Limb (tissue), 2 donors: ENCODE data around the gene KMT5B.

ENCODE experiments used
- DNase-seq, 2 donors: peaks; one replicate each; pipeline ENCODE4 v3.0.0-alpha.2; 2016; ENCODE audit errors: extremely low spot score in 2 of 2

KMT5B gene

DNA sequence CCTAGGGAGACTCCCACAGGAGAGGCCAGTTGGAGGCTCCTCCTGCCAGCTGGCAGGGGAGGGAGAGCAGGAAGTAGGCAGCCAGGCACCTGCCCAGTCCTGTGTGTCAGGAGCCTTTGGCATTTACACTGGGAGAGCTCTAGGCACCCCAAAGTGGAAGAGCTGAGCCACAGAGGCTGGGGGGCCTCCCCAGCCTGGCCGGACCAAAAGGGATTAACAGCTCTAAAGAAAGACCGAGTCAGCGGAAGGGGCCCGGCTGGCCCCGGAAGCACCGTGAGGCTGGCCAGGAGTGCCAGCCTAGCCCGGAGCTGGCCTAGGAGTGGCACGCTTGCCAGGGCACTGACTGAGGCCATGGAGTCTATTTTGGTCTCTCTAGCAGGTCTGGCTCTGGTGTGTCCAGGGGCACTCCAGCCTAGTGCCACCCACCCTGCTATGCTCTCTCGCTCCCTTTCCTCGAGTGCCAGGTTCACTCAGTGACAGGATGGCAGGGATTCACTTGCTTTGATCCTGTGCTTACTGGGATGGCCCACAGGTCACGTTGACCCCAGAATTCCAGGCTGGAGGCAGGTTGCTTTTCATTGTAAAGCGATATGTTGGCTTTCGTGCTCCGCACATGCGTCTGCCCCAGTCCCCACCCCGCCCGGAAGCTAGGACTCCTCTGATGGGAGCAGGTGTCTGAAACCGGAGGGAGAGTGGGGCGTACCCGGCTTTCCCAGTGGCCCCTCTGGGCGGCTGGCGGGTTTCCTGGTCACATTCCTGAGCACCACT is 3.3 kb upstream of the KMT5B start:
- DNase-seq, result no peak

DNA sequence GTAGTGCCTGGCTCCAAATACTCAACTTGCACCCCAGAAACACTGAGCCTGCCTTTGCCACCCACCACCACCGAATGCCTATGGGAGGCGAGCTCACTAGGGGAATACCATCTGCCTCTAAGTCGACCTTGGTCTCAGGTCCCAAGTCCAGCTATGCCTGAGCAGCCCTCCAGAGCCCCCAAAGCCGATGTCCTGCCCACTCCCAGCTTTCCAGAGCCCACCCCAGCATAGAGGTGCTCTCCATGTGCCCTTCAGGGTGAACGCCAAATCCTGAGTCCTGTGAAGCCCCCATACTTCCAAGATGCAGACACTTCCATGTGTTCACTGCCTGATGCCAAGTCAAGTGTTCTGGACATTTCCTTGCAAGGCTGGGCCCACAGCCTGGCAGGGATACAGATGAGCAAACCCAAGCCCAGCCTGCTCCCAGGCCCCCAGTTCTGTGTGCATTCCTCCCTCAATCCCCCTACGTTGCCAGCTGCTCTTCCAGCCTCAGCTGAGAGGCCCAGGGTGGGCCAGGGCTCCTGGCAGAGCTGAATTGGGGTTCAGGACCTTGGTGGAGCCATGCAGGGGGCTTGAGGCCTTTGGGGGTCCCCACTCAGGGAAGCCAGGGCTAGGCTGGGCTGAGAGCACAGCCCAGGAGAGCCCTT is 2.6 kb upstream of the KMT5B start:
- DNase-seq, result no peak

DNA sequence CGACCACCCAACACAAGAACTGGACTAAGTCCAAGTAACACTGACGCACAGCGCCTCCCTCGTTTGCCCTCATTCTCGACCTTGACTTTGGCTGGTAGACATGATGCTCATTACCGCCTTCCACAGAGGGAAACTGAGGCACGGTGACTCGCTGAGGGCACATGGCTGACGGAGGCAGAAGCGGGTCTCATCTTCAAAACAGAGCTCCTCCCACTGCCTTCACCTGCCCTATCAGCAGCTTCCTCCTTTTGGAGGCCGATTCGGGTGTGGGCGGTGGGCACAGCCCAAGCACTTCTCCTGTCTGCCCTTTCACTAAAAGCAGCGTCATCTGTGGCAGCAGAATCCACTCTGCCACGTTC is 2.0 kb upstream of the KMT5B start:
- DNase-seq, result no peak

DNA sequence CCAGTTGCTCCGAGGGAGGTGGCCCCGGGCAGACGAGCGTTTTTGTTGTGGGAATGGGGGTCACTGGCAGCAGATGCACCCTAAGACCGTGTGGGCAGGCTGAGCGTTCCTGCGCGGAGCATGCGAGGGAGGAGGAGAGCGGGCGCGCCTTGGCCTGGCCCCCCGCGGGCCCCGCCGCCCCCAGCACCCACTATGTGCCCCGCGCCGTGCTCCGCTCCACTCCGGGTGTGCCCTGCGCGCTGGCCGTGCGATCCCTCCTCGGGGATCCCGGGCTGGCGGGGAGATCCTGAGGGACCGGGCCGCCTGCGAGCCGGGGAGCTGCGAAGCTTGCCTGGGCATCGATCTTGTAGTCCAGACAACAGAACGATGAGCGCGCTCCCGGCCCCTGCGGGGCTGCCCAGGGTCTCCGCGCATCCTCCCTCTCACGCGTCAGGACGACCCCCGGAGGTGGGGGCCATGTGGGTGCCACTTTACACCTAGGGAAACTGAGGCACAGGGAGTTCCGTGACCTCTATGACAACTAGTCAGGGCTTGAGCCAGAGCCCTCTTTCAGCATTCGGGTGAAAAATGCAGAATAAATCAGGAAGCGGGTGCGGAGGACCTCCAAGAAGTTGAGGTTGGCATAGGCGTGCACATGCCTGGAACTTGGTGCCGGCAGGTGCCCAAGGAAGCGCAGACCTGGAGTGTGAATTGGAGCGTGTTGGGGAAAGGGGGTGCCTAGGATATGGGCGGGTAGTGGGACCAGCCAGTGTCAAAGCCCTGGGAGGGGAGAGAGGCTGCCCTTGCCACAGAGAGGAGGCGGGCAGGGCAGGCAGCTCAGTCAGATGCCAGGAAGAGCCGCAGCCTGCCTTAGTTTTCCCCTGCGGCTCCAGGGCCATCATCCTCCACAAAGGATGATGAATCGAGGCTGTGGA is 1.3 kb upstream of the KMT5B start:
- DNase-seq, result peak in 1 of 2 donors; percentile 68

DNA sequence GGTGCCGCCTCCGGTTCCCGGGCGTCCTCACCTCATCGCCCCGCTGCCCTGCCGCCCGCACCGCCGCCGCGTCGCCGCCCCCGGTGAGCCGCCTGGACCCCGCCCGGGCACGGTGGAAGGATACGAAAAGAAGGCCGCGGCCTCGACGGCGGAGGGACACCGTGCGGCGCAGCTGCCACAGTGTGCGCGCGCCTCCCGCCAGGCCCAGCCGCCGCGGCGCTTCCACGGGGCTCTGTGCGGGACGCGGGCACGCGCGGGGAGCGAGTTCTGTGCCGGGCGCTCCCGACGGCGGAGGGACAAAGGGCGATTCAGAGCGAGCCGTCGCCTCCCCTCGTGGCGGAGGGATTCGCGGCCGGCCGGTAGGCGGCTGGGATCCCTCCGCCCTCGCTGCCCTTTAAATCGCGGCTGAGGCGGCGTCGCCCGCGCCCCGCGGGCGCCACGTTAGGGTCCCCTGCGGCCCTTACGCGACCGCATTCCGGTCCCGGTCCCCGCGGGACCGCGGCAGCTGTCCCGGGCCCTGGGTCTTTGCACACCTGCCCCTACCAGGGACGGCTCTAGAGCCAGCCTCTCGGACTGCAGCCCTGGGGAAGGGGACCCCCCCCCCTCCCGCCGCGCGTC is 568 bp upstream of the KMT5B start:
- DNase-seq, result peak; percentile 92 to 95

DNA sequence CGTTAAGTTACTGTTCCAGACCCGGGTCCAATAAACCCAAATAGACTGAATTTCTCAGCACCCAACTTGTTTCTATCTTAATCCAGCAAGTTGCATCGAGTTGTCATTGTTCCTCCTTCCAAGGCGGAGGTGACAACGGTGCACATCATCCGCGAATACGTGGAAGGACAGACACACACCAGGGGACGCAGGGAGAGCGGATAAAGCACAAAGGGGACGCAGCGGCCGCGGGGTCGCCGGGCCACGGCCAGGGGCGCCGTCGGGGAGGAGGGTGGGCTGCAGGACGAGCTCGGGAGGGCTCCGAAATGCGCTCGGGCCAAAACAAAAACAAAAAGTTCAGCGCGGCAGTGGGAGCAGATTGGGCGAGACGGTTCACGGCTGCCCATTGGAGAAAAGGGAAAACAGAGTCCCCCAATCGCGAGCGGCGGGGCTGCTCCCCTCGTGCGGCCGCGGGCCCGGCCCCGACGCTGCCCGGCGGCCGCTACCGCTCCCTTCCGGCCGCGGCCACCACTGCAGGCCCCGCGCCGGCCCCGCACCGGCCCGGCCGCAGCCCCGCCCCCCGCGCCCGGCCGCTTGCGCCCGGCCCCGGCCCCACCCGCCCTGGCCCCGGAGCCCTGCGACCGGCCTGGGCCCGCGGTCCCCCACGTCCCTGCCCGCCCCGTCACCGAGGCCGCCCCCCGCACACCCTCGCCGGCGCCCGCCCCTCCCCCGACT is 518 bp downstream of the KMT5B start:
- DNase-seq, result peak; percentile 76 to 81

DNA sequence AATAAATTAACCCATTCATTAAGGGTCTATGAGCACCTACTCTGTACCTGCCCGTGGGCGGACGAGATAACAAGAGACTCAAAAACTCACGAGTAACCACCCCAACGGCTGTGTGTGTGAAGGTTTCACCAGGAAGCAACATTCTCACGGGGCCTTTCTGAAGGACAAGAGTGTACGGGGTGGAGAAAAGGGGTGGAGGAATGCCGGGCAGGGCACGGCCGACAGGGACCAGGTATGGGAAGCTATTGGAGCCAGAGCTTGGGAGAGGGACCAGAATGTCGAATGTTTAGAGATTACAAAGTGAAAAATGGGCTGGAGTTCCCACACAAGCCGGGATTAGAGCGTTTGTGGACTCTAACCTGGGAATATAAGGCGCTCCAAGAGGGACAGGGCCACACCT is 1.6 kb downstream of the KMT5B start:
- no peak for DNase-seq

DNA sequence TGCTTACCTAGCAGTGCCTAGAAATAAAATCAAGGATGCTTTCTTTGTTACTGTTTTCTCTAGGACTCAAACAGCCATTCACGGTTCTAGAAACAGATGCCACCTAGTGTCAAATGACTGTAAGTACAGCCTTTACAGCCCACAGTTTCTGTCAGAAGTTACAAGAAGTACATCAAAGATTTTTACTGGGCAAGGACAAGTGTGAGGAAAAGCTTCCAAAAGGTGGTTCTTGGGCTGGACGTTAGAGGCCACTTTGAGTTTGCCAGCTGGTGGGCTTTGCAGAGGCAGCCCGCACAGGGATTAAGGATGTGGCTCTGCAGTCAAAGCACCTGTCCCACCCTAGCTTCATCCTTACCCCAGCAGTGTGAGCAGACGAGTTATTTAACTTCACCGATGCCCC is 6.9 kb downstream of the KMT5B start:
- peak in 1 of 2 donors; percentile 68 for DNase-seq

DNA sequence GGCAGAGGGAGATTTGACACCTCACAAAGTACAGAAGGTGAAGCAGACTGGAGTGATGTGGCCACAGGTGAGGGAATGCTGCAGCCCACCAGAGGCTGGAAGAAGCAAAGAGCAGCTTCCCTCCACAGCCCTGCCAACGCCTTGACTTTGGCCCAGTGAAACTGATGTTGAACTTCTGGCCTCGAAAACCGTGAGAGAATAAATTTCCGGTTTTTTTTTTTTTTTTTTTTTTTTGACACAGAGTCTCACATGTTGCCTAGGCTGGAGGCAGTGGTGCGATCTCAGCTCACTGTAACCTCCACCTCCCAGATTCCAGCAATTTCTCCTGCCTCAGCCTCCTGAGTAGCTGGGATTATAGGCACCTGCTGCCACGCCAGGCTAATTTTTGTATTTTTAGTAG is 8.7 kb downstream of the KMT5B start:
- DNase-seq, result no peak

DNA sequence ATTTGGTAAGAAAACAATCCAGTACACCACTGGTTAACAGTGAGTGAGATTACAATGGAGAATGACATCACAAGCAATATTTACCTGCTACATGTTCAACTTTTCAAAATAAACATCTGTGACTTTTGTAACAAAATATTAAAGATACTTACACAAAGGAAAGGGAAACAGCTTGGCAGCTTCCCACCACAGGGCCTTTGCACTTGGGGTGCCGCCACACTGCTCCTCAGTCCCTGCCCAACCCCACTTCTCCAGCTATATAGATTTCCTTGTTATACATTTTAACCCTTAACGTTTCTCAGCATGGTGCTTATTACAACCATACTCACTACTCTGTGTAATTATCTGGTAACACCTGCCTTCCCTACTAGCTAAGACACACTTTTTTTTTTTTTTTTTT is 10.9 kb downstream of the KMT5B start:
- no peak for DNase-seq

DNA sequence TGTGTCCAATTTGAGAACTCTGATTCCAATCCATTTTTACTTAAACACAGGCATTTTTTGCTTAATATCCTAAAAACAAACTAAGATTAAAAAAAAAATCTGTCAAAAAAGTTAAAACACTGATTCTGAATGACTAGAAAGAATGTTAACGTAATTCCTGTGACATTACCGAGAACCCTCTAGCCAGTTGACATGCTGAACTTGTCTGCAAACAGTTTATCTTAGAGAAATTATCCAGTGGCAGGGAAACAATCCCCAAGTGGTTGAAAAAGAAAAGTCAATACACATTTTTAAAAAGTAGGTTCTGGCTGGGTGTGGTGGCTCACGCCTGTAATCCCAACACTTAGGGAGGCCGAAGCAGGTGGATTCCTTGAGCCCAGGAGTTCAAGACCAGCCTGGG is 11.6 kb downstream of the KMT5B start:
- no peak for DNase-seq

DNA sequence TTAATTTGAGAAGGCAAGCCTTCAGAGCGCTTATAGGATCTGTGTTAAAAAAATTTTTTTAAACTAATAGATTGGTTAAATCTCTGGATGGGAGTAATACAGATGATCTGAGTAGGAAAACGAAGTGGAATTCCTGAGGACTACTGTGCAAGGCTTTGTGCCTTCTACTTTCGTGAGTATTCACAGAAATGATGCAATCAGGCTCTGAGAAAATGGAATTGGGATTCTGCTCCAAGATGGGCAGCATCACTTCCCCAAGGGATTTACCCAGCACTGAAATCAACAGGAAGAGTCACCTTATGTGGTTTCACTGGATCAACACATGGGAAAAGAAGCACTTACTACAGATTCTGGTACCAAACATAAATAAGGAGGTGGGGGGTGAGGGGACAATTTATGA is 12.5 kb downstream of the KMT5B start:
- no peak for DNase-seq

DNA sequence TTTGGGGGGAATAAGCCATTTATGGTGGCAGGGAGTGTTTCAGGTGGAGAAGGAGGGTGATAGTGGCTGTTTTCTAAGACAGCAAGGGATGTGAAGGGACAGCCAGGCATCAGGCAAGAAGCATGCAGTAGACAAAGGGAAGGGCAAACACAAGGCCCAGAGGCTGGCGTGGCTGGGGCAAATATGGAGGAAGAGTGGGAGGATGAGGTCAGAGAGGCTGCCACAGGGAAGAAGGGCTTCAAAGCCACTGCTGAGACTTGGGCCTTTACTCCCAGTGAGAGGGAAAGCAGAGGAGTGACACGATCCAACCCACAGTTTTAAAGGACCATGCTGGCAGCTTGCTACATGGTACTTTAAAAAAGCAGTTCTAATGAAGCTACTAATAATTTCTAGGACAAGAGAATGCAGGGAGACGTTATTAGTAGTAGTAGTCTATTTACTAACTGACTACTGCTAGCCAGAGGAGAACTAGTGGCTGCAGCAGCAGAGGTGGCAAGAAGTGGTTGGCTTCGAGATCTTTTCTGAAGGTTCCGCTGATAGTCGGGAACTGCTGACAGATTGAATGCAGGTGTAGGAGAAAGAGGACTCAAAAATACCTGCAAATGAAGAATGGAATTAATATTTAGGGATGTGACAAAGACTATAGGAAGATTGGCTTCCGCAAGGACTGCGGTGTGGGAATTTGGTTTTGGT is 13.7 kb downstream of the KMT5B start:
- no peak for DNase-seq

DNA sequence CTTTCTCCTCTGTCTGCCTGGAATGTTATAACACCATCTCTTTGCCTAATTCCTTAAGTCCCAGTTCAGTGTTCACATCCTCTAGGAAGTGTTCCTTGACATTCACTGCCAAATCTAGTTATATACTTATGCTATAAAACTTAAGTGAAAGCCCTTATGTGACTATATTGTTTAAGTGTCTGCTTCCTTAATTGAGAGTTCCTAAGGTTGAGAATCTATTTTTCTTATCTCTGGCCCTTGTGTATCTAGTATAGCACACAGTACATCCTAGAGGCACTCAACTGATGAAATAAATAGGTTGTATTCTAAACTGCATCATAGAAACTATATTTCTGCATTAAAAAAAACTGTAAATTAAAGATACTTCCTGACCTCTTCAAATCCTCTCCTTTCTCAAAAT is 16.9 kb downstream of the KMT5B start:
- DNase-seq, result no peak

DNA sequence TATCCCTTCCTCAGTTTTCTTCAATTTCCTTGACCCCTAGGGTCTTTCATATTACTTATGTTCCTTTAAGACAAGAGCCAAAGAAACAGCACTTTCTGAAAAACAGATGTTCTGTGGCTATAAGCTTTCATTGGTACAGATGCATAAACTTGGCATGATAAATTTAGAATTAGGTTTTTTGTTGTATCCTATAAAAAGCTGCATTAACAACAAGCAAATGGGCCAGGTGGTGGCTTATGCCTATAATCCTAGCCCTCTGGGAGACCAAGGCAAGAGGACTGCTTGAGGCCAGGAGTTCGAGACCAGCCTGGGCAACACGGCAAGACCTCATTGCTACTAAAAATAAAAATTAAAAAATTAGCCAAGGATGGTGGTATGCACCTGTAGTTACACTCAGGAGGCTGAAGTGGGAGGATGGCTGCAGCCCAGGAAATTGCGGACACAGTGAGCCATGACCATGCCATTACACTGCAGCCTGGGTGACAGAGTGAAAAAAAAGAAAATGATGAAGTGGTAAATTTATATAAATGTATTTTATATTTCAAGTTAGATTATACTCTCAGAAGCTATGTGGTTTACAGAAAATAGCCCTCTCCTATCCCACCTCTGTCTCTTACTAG is 18.3 kb downstream of the KMT5B start:
- no peak for DNase-seq

DNA sequence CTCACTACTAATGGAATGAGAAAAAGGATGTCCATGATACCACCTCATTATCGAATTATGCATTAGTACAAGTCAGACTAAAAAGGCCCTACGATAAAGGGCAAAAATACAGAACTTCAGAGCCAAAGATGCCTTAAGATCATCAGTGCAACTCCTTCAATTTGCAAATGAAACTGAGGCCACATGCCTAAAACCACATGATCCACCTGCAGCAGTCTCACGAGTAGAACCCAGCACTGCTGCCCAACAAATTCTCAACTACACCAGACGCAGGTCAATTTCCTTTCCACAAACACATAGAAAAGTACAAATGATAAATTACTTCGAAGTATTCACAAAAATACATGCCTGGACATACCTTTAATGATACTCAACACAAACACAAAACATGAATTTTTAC is 20.1 kb downstream of the KMT5B start:
- no peak for DNase-seq

DNA sequence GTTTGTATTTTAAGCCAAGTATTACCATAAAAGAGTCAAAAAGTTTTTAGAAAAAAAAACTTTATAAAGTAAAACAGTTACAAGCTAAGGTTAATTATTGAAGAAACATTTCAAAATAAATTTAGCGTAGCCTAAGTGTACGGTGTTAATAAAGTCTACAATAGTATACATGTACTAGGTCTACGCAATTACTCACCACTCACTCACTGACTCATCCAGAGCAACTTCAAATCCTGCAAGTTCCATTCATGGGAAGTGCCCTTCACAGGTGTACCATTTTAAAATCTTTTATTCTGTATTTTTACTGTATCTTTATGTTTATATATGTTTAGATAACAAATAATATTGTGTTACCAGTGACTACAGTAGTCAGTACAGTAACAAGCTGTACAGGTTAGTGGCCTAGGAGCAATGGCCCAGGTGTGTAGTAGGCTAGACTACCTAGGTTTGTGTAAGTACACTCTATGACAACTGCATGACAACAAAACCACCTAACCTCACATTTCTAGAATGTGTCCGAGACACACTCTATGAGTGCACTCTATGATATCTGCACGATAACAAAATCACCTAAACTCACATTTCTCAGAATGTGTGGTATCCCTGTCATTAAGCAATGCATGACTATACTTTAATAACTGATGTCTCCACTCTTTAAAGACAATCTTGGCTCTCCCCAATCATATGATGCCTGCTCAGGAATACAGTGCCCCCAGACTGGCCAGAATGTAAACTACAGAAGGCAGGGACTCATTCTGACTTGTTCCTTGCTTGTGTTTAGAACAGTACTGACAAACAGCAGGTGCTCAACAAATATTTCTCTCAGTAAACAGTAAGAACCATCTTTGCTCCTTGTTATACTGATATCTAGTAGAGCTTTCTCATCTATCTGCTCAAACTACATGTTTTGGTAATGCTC is 21.2 kb downstream of the KMT5B start:
- DNase-seq, result no peak

DNA sequence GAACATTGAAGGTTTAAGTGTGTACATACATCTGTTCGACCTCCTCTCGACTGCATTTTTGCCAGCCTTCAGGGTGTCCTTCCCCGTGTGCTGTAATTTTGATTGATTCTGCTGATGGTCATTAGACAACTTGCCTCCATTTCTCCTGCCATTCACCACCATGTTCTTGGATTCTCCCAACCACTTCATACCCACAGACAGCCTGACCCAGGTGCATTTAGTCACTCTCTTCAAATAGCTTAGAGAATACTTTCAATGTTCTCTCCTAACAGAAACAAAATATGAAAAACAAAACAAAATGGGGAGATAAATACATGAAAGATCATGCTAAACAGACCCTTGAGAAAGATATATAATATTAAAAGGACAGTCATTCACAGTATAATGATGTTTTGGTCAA is 23.2 kb downstream of the KMT5B start:
- no peak for DNase-seq

DNA sequence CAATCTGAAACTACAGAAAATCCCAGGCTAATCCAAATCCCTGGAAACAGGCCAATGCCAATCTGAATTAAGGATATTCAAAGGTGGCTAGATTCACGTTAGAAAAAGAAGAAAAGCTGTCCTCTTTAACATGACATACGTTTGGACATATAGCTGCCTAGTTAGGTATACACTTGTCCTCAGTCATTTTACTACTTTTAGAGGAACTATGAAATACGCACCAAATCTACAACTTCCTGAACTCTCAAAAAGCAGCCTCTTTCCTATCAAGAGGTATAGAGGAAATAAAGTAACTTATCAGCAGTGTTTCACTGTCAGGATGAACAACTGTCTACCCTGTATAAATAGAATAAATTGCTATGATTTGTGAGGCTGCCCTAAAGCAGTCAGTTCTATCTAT is 24.0 kb downstream of the KMT5B start:
- no peak for DNase-seq
